ENCODE data around the gene MRPS22. TPM values are rescaled to one million over a fixed set of nuclear protein-coding genes. Genes with fewer than 3 reads are reported as not detected.
"Not testable (repeated sequence)": the region's sequence is repeated elsewhere in the genome, so short reads cannot be mapped to it uniquely, and the experiment has no call there.

The MRPS22 gene
- total RNA-seq, 1 donor from 2014 or later, result 43.0 TPM

DNA sequence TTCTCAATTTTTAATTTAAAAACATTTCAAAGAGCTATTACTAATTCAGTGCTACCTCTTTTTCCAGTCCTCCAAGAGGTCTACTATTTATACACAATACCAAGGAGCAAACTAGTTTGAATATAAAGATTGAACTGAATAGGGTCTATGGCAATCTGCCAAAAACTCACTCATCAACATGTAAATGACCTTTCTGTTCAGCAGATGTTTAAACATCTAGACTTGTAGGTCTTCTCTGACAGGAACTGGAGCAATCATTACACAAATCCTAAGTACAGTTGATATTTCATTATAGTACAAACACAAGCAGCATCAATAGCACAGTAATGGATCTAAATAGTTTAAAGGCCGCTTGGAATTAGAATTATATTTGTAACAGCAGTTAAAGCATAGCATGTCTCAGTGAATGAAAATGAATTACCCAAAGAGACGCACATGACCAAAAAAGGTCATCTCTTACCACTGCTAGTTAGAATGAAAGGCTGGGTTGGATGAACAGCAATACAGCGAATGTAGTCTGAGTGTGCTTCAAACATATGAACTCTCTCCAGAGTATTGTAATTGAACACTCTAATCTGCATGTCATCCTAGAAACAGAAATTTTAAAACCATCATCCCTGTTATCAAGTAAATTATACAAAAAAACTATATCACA, 34.9 kb downstream of the MRPS22 start:
- Mint-ChIP-seq H3K27ac (no peak overlapping the region), H3K4me1 (ENCODE audit: unreplicated experiment) (no peaks in the 10 kb centered on the region), H3K36me3 (peaks cover 35% of the 10 kb centered on the region), H3K4me3 (no peak overlapping the region), H3K27me3 (no peaks in the 10 kb centered on the region), H3K9me3 (no peaks in the 10 kb centered on the region)
- TF ChIP-seq, protein P1, sequence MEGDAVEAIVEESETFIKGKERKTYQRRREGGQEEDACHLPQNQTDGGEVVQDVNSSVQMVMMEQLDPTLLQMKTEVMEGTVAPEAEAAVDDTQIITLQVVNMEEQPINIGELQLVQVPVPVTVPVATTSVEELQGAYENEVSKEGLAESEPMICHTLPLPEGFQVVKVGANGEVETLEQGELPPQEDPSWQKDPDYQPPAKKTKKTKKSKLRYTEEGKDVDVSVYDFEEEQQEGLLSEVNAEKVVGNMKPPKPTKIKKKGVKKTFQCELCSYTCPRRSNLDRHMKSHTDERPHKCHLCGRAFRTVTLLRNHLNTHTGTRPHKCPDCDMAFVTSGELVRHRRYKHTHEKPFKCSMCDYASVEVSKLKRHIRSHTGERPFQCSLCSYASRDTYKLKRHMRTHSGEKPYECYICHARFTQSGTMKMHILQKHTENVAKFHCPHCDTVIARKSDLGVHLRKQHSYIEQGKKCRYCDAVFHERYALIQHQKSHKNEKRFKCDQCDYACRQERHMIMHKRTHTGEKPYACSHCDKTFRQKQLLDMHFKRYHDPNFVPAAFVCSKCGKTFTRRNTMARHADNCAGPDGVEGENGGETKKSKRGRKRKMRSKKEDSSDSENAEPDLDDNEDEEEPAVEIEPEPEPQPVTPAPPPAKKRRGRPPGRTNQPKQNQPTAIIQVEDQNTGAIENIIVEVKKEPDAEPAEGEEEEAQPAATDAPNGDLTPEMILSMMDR (conservative IDR thresholded peaks at IDR 0.05), result no peak
- DNase-seq (ENCODE audit: extremely low spot score, unreplicated experiment), result no peak

DNA sequence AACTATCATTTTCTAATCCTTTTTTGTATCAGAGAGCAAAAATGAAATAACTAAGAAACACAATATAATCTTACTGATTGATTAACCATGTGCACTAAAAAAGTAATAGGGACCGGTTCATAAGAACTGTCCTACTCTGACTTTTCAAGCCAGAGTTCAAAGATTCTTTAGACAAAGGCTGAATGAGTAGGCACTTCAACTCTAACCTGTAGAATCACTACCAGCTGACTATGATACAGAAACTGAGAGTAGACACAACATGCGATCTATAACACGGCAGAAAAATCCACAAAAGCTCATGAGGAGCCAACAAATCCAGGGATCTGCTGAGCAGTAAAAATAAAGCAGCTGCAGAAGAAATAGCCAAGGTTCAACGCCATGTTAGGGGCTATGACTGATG, 36.8 kb downstream of the MRPS22 start:
- peaks cover 24% of the 10 kb centered on the region for H3K36me3 Mint-ChIP-seq
- TF ChIP-seq, protein P1 (conservative IDR thresholded peaks at IDR 0.05), result no peak
- no peak for DNase-seq (ENCODE audit: extremely low spot score, unreplicated experiment)
- no peaks in the 10 kb centered on the region for H3K27me3 Mint-ChIP-seq
- no peak overlapping the region for H3K4me3 Mint-ChIP-seq
- H3K9me3 Mint-ChIP-seq, result no peaks in the 10 kb centered on the region
- H3K4me1 Mint-ChIP-seq (ENCODE audit: unreplicated experiment), result no peaks in the 10 kb centered on the region
- no peak overlapping the region for H3K27ac Mint-ChIP-seq

DNA sequence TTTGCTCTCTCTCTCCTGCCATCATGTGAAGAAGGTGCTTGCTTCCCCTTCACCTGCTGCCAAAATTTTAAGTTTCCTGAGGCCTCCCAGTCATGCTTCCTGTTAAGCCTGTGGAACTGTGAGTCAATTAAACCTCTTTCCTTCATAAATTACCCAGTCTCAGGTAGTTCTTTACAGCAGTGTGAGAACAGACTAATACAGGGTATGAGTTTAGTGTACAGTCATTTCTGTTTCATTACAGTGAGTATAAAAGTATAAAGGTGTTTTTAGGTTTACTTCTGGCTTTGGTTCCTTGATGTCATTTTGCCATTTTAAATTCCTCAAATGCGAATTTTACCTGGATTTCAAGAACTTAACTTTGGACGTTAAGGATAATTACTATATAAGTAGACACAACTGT, 38.5 kb downstream of the MRPS22 start:
- peaks cover 22% of the 10 kb centered on the region for H3K36me3 Mint-ChIP-seq
- H3K4me3 Mint-ChIP-seq; H3K27me3 Mint-ChIP-seq; H3K27ac Mint-ChIP-seq; H3K9me3 Mint-ChIP-seq; H3K4me1 Mint-ChIP-seq (ENCODE audit: unreplicated experiment); DNase-seq (ENCODE audit: extremely low spot score, unreplicated experiment): not testable (repeated sequence)

DNA sequence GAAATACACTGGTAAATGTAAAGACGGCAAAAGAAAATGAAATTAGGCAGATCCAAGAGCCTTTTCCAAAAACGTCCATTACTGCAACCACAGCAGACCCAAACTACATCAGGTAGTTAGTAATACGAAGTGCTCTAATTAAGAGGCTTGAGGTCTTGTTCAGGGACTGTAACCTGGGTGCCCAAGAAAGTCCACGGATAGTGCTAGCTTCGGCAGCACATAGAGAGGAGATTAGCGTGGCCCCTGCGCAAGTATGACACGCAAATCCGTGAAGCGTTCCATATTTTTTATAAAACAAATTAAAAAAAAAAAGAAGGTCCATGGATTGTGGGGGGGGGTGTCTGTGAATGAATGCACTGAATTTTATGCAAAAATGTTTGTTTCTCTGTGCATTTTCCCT, 44.3 kb downstream of the MRPS22 start:
- Mint-ChIP-seq H3K36me3 (peaks cover 13% of the 10 kb centered on the region), H3K4me1 (ENCODE audit: unreplicated experiment) (peaks cover 34% of the 10 kb centered on the region), H3K4me3 (peak overlapping the region; percentile 82), H3K9me3 (no peaks in the 10 kb centered on the region), H3K27ac (peak overlapping the region; percentile 61), H3K27me3 (no peaks in the 10 kb centered on the region)
- DNase-seq (ENCODE audit: extremely low spot score, unreplicated experiment), result no peak
- TF ChIP-seq, protein P1 (conservative IDR thresholded peaks at IDR 0.05), result no peak

DNA sequence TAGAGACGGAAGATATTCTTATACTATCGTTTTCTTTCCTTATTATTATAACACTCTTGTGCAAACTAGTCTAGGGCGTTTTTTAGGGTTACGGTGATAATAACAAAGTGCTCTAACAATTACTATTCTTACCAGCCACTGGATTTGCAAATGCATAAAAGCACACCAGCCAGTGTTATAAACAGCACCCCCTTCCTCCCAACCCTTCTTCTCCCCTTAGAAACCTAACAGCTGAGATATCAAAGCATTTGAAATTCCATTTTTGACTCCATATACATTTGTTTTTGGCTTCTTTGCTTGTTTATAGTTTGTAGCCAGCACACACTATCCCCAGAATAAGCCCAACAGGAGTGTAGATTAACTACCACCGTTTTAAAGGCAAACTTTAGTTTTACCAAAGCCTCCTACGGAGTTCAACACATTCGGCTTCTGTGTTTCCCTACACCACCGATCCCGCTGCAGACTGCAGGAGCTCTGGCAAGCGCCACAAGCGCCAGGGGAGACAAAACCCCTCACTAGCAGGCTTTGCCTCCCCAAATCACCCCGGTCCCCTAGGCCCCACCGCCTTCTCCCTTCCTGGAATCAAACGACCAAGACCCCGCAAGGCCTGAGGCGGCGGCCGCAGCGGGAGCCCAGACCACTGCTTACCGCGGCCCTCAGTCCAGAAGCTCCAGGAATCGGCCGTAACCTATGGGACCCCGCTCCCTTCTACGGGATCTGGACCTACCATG, 45.2 kb downstream of the MRPS22 start:
- peak; percentile 70 for DNase-seq (ENCODE audit: extremely low spot score, unreplicated experiment)
- H3K9me3 Mint-ChIP-seq, result no peaks in the 10 kb centered on the region
- no peaks in the 10 kb centered on the region for H3K27me3 Mint-ChIP-seq
- H3K4me3 Mint-ChIP-seq, result peak overlapping the region; percentile 100
- peaks cover 43% of the 10 kb centered on the region for H3K4me1 Mint-ChIP-seq (ENCODE audit: unreplicated experiment)
- H3K27ac Mint-ChIP-seq, result peak overlapping the region; percentile 100
- H3K36me3 Mint-ChIP-seq, result peaks cover 16% of the 10 kb centered on the region
- TF ChIP-seq, protein P1 (conservative IDR thresholded peaks at IDR 0.05), result no peak
